Kidney glomerular epithelial cell (primary cell): ENCODE results near the gene AGER.
"Not testable (repeated sequence)": the region's sequence is repeated elsewhere in the genome, so short reads cannot be mapped to it uniquely, and the experiment has no call there.

Experiments used
- DNase-seq: peaks from one replicate; lab custom pipeline; 2025; lab: John Stamatoyannopoulos, UW

AGER gene

GRCh38 chr6:32148289-32149091 lies 35.6 kb downstream of the AGER start:
- no peak for DNase-seq

GRCh38 chr6:32147401-32148132 lies 36.5 kb downstream of the AGER start:
- no peak for DNase-seq

- no peak for DNase-seq
These were observed 37.4 kb downstream of the AGER start for GRCh38 chr6:32146687-32147086.

GRCh38 chr6:32146287-32146686 lies 37.8 kb downstream of the AGER start:
- DNase-seq, result no peak

- DNase-seq, result not testable (repeated sequence)
These were observed 39.8 kb downstream of the AGER start for GRCh38 chr6:32144238-32144637.

- DNase-seq, result no peak
These were observed 43.5 kb downstream of the AGER start for GRCh38 chr6:32140420-32141046.

- DNase-seq, result no peak
These were observed 44.5 kb downstream of the AGER start for GRCh38 chr6:32139590-32139989.

- no peak for DNase-seq
These were observed 46.6 kb downstream of the AGER start for GRCh38 chr6:32137454-32137853.

GRCh38 chr6:32133786-32134185 lies 50.3 kb downstream of the AGER start:
- no peak for DNase-seq

- DNase-seq, result no peak
These were observed 51.9 kb downstream of the AGER start for GRCh38 chr6:32132110-32132509.

GRCh38 chr6:32131439-32131948 lies 52.6 kb downstream of the AGER start:
- DNase-seq, result no peak
